Thyroid gland (tissue), 4 donors: ENCODE measurements around the gene SULT1C3. TPM values are rescaled to one million over a fixed set of nuclear protein-coding genes. Genes with fewer than 3 reads are reported as not detected.

Experiments
- DNase-seq, 2 donors: peaks; one replicate each; pipeline ENCODE4 v3.0.0-alpha.2; 2019
- H3K27ac ChIP-seq, 3 donors: fragments of 200-600 bp; sonication (generic); 1 replicate in 2 of 3; 2 replicates in 1 of 3; pipeline ENCODE4 v1.5.1; 2016 to 2019; ENCODE audit warnings: mild to moderate bottlenecking in 1 of 3, moderate library complexity in 1 of 3
- H3K27me3 ChIP-seq: fragments of 200-600 bp; sonication (generic); one replicate; pipeline ENCODE4 v1.5.1; 2019
- H3K36me3 ChIP-seq, 2 donors: fragments of 200-600 bp; sonication (generic); one replicate each; pipeline ENCODE4 v1.5.1; 2016 to 2019
- H3K4me1 ChIP-seq, 2 donors: fragments of 200-600 bp; sonication (generic); one replicate each; pipeline ENCODE4 v1.5.1; 2017 to 2019
- H3K4me3 ChIP-seq, 3 donors: fragments of 200-600 bp; sonication (generic); replicated peaks in 1 of 3; 1 replicate in 2 of 3; 2 replicates in 1 of 3; pipeline ENCODE4 v1.5.1; 2016; ENCODE audit warnings: mild to moderate bottlenecking in 1 of 3
- H3K9me3 ChIP-seq: fragments of 200-600 bp; sonication (generic); one replicate; pipeline ENCODE4 v1.5.1; 2017
- POLR2A ChIP-seq, 2 donors: fragments of 450-650 bp; IDR thresholded peaks; one replicate each; pipeline ENCODE4 v1.6.1; 2017; ENCODE audit warnings: antibody characterized with exemption in 2 of 2, mild to moderate bottlenecking in 2 of 2, moderate library complexity in 1 of 2
- WGBS, 2 donors: methylation state at CpG; one replicate each; pipeline ENCODE4 v1.1.5; 2017; 5-methylcytosine and 5-hydroxymethylcytosine counted together
- intact Hi-C: fragments of 100-400 bp; cut with DNase I; formaldehyde crosslinking; loops from one replicate; pipeline ENCODE4 v1.15.1; 2023
- total RNA-seq, 4 donors: library from RNA; depleted of rRNA; stranded (reverse); fragments of >200 nt; gene quantifications; one replicate each; pipeline ENCODE4 v1.2.3, GENCODE V29; 2016
- TF ChIP-seq, protein P1 (sequence below), 6 experiments: fragments of 200-600 bp in 3 of 6; fragments of 450-650 bp in 3 of 6; sonication (generic) in 3 of 6; IDR thresholded peaks; one replicate each; pipeline ENCODE4 v1.5.1; 2016 to 2019; ENCODE audit warnings: antibody characterized with exemption in 6 of 6, mild to moderate bottlenecking in 2 of 6, inconsistent platforms in 1 of 6, moderate library complexity in 1 of 6

The SULT1C3 gene
- total RNA-seq, 4 donors from 2014 or later = not detected

- peaks cover 3 to 25% of the 10 kb centered on the region in 2 donors for H3K4me1 ChIP-seq
- H3K27me3 ChIP-seq = no peaks in the 10 kb centered on the region
- H3K36me3 ChIP-seq = no peaks in the 10 kb centered on the region
- intact Hi-C loops = no loop called here
- H3K4me3 ChIP-seq = no peak overlapping the region
- WGBS, 2 donors = 89 to 97% methylated on average over 1 of the region's 1 CpG
- no peaks in the 10 kb centered on the region for H3K9me3 ChIP-seq
- TF ChIP-seq, protein P1, sequence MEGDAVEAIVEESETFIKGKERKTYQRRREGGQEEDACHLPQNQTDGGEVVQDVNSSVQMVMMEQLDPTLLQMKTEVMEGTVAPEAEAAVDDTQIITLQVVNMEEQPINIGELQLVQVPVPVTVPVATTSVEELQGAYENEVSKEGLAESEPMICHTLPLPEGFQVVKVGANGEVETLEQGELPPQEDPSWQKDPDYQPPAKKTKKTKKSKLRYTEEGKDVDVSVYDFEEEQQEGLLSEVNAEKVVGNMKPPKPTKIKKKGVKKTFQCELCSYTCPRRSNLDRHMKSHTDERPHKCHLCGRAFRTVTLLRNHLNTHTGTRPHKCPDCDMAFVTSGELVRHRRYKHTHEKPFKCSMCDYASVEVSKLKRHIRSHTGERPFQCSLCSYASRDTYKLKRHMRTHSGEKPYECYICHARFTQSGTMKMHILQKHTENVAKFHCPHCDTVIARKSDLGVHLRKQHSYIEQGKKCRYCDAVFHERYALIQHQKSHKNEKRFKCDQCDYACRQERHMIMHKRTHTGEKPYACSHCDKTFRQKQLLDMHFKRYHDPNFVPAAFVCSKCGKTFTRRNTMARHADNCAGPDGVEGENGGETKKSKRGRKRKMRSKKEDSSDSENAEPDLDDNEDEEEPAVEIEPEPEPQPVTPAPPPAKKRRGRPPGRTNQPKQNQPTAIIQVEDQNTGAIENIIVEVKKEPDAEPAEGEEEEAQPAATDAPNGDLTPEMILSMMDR (IDR thresholded peaks at IDR 0.05) = no peak
- TF ChIP-seq POLR2A (IDR thresholded peaks at IDR 0.05) = no peak
- no peak overlapping the region for H3K27ac ChIP-seq
- no peak for DNase-seq
Measured at GRCh38 chr2:108224022-108224421, 15.7 kb upstream of the SULT1C3 start.

DNA sequence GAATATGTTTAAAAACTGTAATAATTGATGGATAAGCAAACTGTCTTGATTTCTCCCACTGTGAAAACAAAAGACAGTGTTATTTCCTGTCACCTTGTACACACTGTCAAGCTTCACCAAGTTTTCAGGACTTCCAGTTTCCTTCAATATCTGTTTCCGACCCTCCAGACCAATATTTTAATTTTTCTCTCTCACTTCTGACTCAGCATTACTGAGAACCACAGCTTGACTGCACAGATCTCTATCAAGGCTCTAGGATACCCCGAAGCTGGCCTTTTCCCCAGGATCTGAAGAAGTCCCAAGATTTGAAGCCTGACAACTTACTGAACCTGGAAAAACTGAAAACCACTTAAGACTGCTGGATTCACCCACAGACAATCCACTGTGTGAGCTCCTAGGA is 13.2 kb upstream of the SULT1C3 start:
- no peak for DNase-seq
- H3K36me3 ChIP-seq = no peaks in the 10 kb centered on the region
- peaks cover 0 to 10% of the 10 kb centered on the region in 2 donors for H3K4me1 ChIP-seq
- H3K27ac ChIP-seq = no peak overlapping the region
- H3K9me3 ChIP-seq = no peaks in the 10 kb centered on the region
- intact Hi-C loops = no loop called here
- no peaks in the 10 kb centered on the region for H3K27me3 ChIP-seq
- no peak overlapping the region for H3K4me3 ChIP-seq
- no peak for TF ChIP-seq POLR2A (IDR thresholded peaks at IDR 0.05)
- TF ChIP-seq, protein P1 (IDR thresholded peaks at IDR 0.05) = no peak
- WGBS, 2 donors = 76% methylated on average over 2 of the region's 2 CpGs

- Histone ChIP-seq H3K4me1 (no peaks in the 10 kb centered on the region), H3K9me3 (no peaks in the 10 kb centered on the region), H3K27me3 (no peaks in the 10 kb centered on the region), H3K4me3 (no peak overlapping the region), H3K27ac (no peak overlapping the region), H3K36me3 (no peaks in the 10 kb centered on the region)
- intact Hi-C loops = no loop called here
- 78 to 82% methylated on average over 4 of the region's 4 CpGs for WGBS, 2 donors
- TF ChIP-seq, protein P1 (IDR thresholded peaks at IDR 0.05) = no peak
- TF ChIP-seq POLR2A (IDR thresholded peaks at IDR 0.05) = no peak
- no peak for DNase-seq
Measured at GRCh38 chr2:108228006-108228405, 11.8 kb upstream of the SULT1C3 start.

GRCh38 chr2:108228537-108228936 is 11.2 kb upstream of the SULT1C3 start:
- DNase-seq = no peak
- H3K27ac ChIP-seq = no peak overlapping the region
- no peak overlapping the region for H3K4me3 ChIP-seq
- WGBS, 2 donors = 80 to 100% methylated on average over 1 of the region's 1 CpG
- no peaks in the 10 kb centered on the region for H3K4me1 ChIP-seq
- no peaks in the 10 kb centered on the region for H3K27me3 ChIP-seq
- intact Hi-C loops = no loop called here
- H3K36me3 ChIP-seq = no peaks in the 10 kb centered on the region
- TF ChIP-seq, protein P1 (IDR thresholded peaks at IDR 0.05) = no peak
- TF ChIP-seq POLR2A (IDR thresholded peaks at IDR 0.05) = no peak
- H3K9me3 ChIP-seq = no peaks in the 10 kb centered on the region

GRCh38 chr2:108229875-108230274 is 9.9 kb upstream of the SULT1C3 start:
- WGBS, 2 donors = 83 to 90% methylated on average over 2 of the region's 2 CpGs

More at GRCh38 chr2:108229875-108230274, 9.9 kb upstream of the SULT1C3 start:
- H3K27ac ChIP-seq = no peak overlapping the region
- no peak for DNase-seq
- no peak for TF ChIP-seq POLR2A (IDR thresholded peaks at IDR 0.05)
- TF ChIP-seq, protein P1 (IDR thresholded peaks at IDR 0.05) = no peak
- H3K27me3 ChIP-seq = no peaks in the 10 kb centered on the region
- intact Hi-C loops = no loop called here
- no peak overlapping the region for H3K4me3 ChIP-seq
- no peaks in the 10 kb centered on the region for H3K9me3 ChIP-seq
- no peaks in the 10 kb centered on the region for H3K36me3 ChIP-seq
- H3K4me1 ChIP-seq = no peaks in the 10 kb centered on the region
